SJCRH30 (cell line): ENCODE results near the gene F12. TPM values are rescaled to one million over a fixed set of nuclear protein-coding genes. Genes with fewer than 3 reads are reported as not detected.

Experiments
- DNase-seq, 2 experiments: peaks; one replicate each; pipeline ENCODE4 v3.0.0-alpha.2; 2015 to 2020
- H3K27ac ChIP-seq: fragments of 250-450 bp; sonication (Bioruptor Pico); 2 replicates; pipeline ENCODE4 v1.5.1; 2020; ENCODE audit warnings: mild to moderate bottlenecking, moderate library complexity
- H3K27me3 ChIP-seq: fragments of 250-450 bp; sonication (Bioruptor Pico); 2 replicates; pipeline ENCODE4 v1.5.1; 2020; ENCODE audit warnings: mild to moderate bottlenecking, moderate library complexity
- H3K36me3 ChIP-seq: fragments of 250-450 bp; sonication (Bioruptor Pico); 2 replicates; pipeline ENCODE4 v1.5.1; 2020; ENCODE audit warnings: mild to moderate bottlenecking, moderate library complexity
- H3K4me1 ChIP-seq: fragments of 250-450 bp; sonication (Bioruptor Pico); 2 replicates; pipeline ENCODE4 v1.5.1; 2020; ENCODE audit warnings: mild to moderate bottlenecking, moderate library complexity
- H3K4me3 ChIP-seq: fragments of 250-450 bp; sonication (Bioruptor Pico); 2 replicates; pipeline ENCODE4 v1.5.1; 2020; ENCODE audit warnings: mild to moderate bottlenecking, moderate library complexity
- H3K9me3 ChIP-seq: fragments of 250-450 bp; sonication (Bioruptor Pico); replicated peaks from 2 replicates; pipeline ENCODE4 v1.5.1; 2020; ENCODE audit warnings: mild to moderate bottlenecking, moderate library complexity
- total RNA-seq: library from RNA; depleted of rRNA; stranded (reverse); fragments of >200 nt; shearing (Covaris generic); gene quantifications from 2 replicates; pipeline ENCODE4 v1.2.3, GENCODE V29; 2014

Gene F12
- total RNA-seq, 1 experiment from 2014 or later, result 5.9 TPM

- DNase-seq, result no peak
- 0 out of 2 replicates have a peak, but pooled peaks cover 2% of the 10 kb centered on the region for H3K4me1 ChIP-seq
- H3K4me3 ChIP-seq, result no peak overlapping the region
- H3K9me3 ChIP-seq, result no peaks in the 10 kb centered on the region
- H3K27ac ChIP-seq, result no peak overlapping the region
- H3K27me3 ChIP-seq, result no peaks in the 10 kb centered on the region
- H3K36me3 ChIP-seq, result peaks cover 36% of the 10 kb centered on the region
Observed at GRCh38 chr5:177440990-177441780, 31.8 kb upstream of the F12 start.

- peaks cover 42% of the 10 kb centered on the region for H3K36me3 ChIP-seq
Observed at GRCh38 chr5:177440211-177440989, 31.0 kb upstream of the F12 start.

GRCh38 chr5:177439518-177440053 is 30.2 kb upstream of the F12 start:
- Histone ChIP-seq H3K36me3 (peaks cover 45% of the 10 kb centered on the region), H3K4me1 (no peaks in the 10 kb centered on the region), H3K27ac (no peak overlapping the region), H3K27me3 (no peaks in the 10 kb centered on the region), H3K4me3 (no peak overlapping the region), H3K9me3 (no peaks in the 10 kb centered on the region)
- DNase-seq, result no peak

More at GRCh38 chr5:177440211-177440989, 31.0 kb upstream of the F12 start:
- Histone ChIP-seq H3K9me3 (no peaks in the 10 kb centered on the region), H3K4me3 (no peak overlapping the region), H3K27ac (no peak overlapping the region), H3K4me1 (no peaks in the 10 kb centered on the region), H3K27me3 (no peaks in the 10 kb centered on the region)
- no peak for DNase-seq

GRCh38 chr5:177438468-177438867 is 29.1 kb upstream of the F12 start:
- no peaks in the 10 kb centered on the region for H3K9me3 ChIP-seq
- H3K36me3 ChIP-seq, result peaks cover 44% of the 10 kb centered on the region
- H3K27me3 ChIP-seq, result no peaks in the 10 kb centered on the region
- H3K4me1 ChIP-seq, result no peaks in the 10 kb centered on the region
- H3K27ac ChIP-seq, result no peak overlapping the region
- no peak for DNase-seq
- no peak overlapping the region for H3K4me3 ChIP-seq

- Histone ChIP-seq H3K36me3 (peaks cover 53% of the 10 kb centered on the region), H3K4me3 (no peak overlapping the region), H3K27ac (no peak overlapping the region), H3K27me3 (no peaks in the 10 kb centered on the region), H3K4me1 (no peaks in the 10 kb centered on the region), H3K9me3 (no peaks in the 10 kb centered on the region)
- DNase-seq, result no peak
Observed at GRCh38 chr5:177437623-177438022, 28.3 kb upstream of the F12 start.

GRCh38 chr5:177435847-177436536 is 26.6 kb upstream of the F12 start:
- no peak for DNase-seq
- no peaks in the 10 kb centered on the region for H3K9me3 ChIP-seq
- H3K27ac ChIP-seq, result no peak overlapping the region
- H3K27me3 ChIP-seq, result no peaks in the 10 kb centered on the region
- H3K4me1 ChIP-seq, result no peaks in the 10 kb centered on the region
- peaks cover 58% of the 10 kb centered on the region for H3K36me3 ChIP-seq
- no peak overlapping the region for H3K4me3 ChIP-seq

GRCh38 chr5:177434942-177435738 is 25.8 kb upstream of the F12 start:
- no peak for DNase-seq
- Histone ChIP-seq H3K4me1 (peaks cover 4% of the 10 kb centered on the region), H3K4me3 (no peak overlapping the region), H3K27ac (no peak overlapping the region), H3K27me3 (no peaks in the 10 kb centered on the region), H3K9me3 (no peaks in the 10 kb centered on the region), H3K36me3 (peaks cover 62% of the 10 kb centered on the region)

- no peak for DNase-seq
- Histone ChIP-seq H3K27me3 (no peaks in the 10 kb centered on the region), H3K4me1 (peaks cover 10% of the 10 kb centered on the region), H3K9me3 (no peaks in the 10 kb centered on the region), H3K27ac (no peak overlapping the region), H3K4me3 (no peak overlapping the region), H3K36me3 (peaks cover 59% of the 10 kb centered on the region)
Observed at GRCh38 chr5:177434437-177434836, 25.1 kb upstream of the F12 start.

GRCh38 chr5:177433658-177434217 is 24.4 kb upstream of the F12 start:
- Histone ChIP-seq H3K36me3 (peaks cover 55% of the 10 kb centered on the region), H3K27ac (no peak overlapping the region), H3K9me3 (no peaks in the 10 kb centered on the region), H3K27me3 (no peaks in the 10 kb centered on the region), H3K4me1 (peaks cover 14% of the 10 kb centered on the region), H3K4me3 (no peak overlapping the region)
- DNase-seq, result no peak

- peaks cover 14% of the 10 kb centered on the region for H3K4me1 ChIP-seq
- H3K4me3 ChIP-seq, result no peak overlapping the region
- H3K9me3 ChIP-seq, result no peaks in the 10 kb centered on the region
- H3K36me3 ChIP-seq, result peaks cover 52% of the 10 kb centered on the region
- no peaks in the 10 kb centered on the region for H3K27me3 ChIP-seq
- H3K27ac ChIP-seq, result no peak overlapping the region
- DNase-seq, result no peak
Observed at GRCh38 chr5:177432839-177433657, 23.7 kb upstream of the F12 start.

GRCh38 chr5:177432143-177432838 is 22.9 kb upstream of the F12 start:
- Histone ChIP-seq H3K4me1 (peaks cover 20% of the 10 kb centered on the region), H3K9me3 (no peaks in the 10 kb centered on the region), H3K4me3 (no peak overlapping the region), H3K27me3 (no peaks in the 10 kb centered on the region), H3K27ac (no peak overlapping the region), H3K36me3 (peaks cover 47% of the 10 kb centered on the region)
- DNase-seq, result no peak

- no peak for DNase-seq
- Histone ChIP-seq H3K27ac (no peak overlapping the region), H3K36me3 (peaks cover 39% of the 10 kb centered on the region)
Observed at GRCh38 chr5:177431317-177432142, 22.2 kb upstream of the F12 start.

More at GRCh38 chr5:177431317-177432142, 22.2 kb upstream of the F12 start:
- Histone ChIP-seq H3K27me3 (no peaks in the 10 kb centered on the region), H3K4me3 (no peak overlapping the region), H3K4me1 (peaks cover 20% of the 10 kb centered on the region), H3K9me3 (no peaks in the 10 kb centered on the region)
